B cell (primary cell): Measurements from ENCODE around the gene SNPH. TPM values are rescaled to one million over a fixed set of nuclear protein-coding genes. Genes with fewer than 3 reads are reported as not detected.

Source experiments
- ATAC-seq: fragments of 200-7000 bp; cut with Tn5 transposase; one replicate; pipeline ENCODE4 v1.10.0; 2021; ENCODE audit warnings: low read depth, mild to moderate bottlenecking, moderate number of reproducible peaks, moderate library complexity
- CTCF ChIA-PET: fragments of 350-600 bp; sonication (Branson Sonifier 250); formaldehyde crosslinking; loops from one replicate; lab custom pipeline; 2021; ENCODE audit warnings: antibody characterized with exemption, inconsistent platforms; lab: Charles Lee
- POLR2A ChIA-PET: fragments of 350-600 bp; sonication (Branson Sonifier 250); formaldehyde crosslinking; loops from one replicate; lab custom pipeline; 2021; ENCODE audit warnings: antibody characterized with exemption; lab: Charles Lee
- DNase-seq: peaks from one replicate; pipeline ENCODE4 v3.0.0; 2013
- H2AFZ ChIP-seq: 2 replicates; pipeline ENCODE4 v1.6.1; 2012; ENCODE audit warnings: mild to moderate bottlenecking, low read depth, low read length; ENCODE audit not compliant: insufficient read depth, poor library complexity, severe bottlenecking
- H3K27ac ChIP-seq, 2 donors: 1 replicate in 1 of 2; 2 replicates in 1 of 2; pipeline ENCODE4 v1.5.1; 2012 to 2013; ENCODE audit warnings: low read length in 2 of 2, mild to moderate bottlenecking in 2 of 2, moderate library complexity in 1 of 2
- H3K27me3 ChIP-seq, 4 experiments: fragments of 200-600 bp in 1 of 4; sonication (generic) in 1 of 4; replicated peaks in 1 of 4; 1 replicate in 2 of 4; 2 replicates in 2 of 4; pipeline versions ENCODE4 v1.6.1 to v1.7.0; 2013 to 2016; ENCODE audit warnings: low read length in 3 of 4, mild to moderate bottlenecking in 2 of 4, mixed read lengths in 1 of 4, moderate library complexity in 1 of 4; ENCODE audit not compliant: insufficient read depth in 4 of 4, control insufficient read depth in 3 of 4; ENCODE audit errors: control extremely low read depth in 1 of 4
- H3K36me3 ChIP-seq, 2 experiments: replicated peaks in 1 of 2; 1 replicate in 1 of 2; 2 replicates in 1 of 2; pipeline versions ENCODE4 v1.6.1 to v1.7.1; 2013; ENCODE audit warnings: low read length in 1 of 2; ENCODE audit not compliant: insufficient read depth in 2 of 2, control insufficient read depth in 1 of 2; ENCODE audit errors: control extremely low read depth in 1 of 2, extremely low read depth in 1 of 2
- H3K4me1 ChIP-seq, 2 donors: fragments of 200-600 bp in 1 of 2; sonication (generic) in 1 of 2; 1 replicate in 1 of 2; 2 replicates in 1 of 2; pipeline versions ENCODE4 v1.5.1 to v1.6.1; 2013 to 2017; ENCODE audit warnings: low read length in 2 of 2; ENCODE audit not compliant: control insufficient read depth in 2 of 2, insufficient read depth in 2 of 2
- H3K4me2 ChIP-seq: replicated peaks from 2 replicates; pipeline ENCODE3; 2012; ENCODE audit warnings: mild to moderate bottlenecking, low read depth, low read length; ENCODE audit not compliant: poor library complexity, severe bottlenecking
- H3K4me3 ChIP-seq, 5 experiments: fragments of 200-600 bp in 1 of 5; sonication (generic) in 1 of 5; 1 replicate in 3 of 5; 2 replicates in 2 of 5; pipeline versions ENCODE4 v1.5.1 to v1.7.0; 2011 to 2016; ENCODE audit warnings: low read length in 4 of 5, mild to moderate bottlenecking in 4 of 5, low read depth in 2 of 5, control low read depth in 1 of 5, moderate library complexity in 1 of 5; ENCODE audit not compliant: insufficient read depth in 1 of 5; ENCODE audit errors: control extremely low read depth in 1 of 5, extremely low read depth in 1 of 5
- H3K79me2 ChIP-seq: fragments of 200-600 bp; sonication (generic); one replicate; pipeline ENCODE4 v1.6.0; 2016; ENCODE audit warnings: low read length; ENCODE audit not compliant: control insufficient read depth, insufficient read depth
- H3K9ac ChIP-seq: fragments of 200-600 bp; sonication (generic); 2 replicates; pipeline ENCODE4 v1.6.1; 2017; ENCODE audit warnings: mild to moderate bottlenecking, low read length, moderate library complexity
- H3K9me3 ChIP-seq, 3 donors: one replicate each; pipeline versions ENCODE4 v1.6.1 to v1.7.1; 2013; ENCODE audit warnings: low read length in 2 of 3; ENCODE audit not compliant: control insufficient read depth in 2 of 3, insufficient read depth in 1 of 3; ENCODE audit errors: control extremely low read depth in 1 of 3
- H4K20me1 ChIP-seq: 2 replicates; pipeline ENCODE4 v1.6.0; 2012; ENCODE audit warnings: mild to moderate bottlenecking, low read length; ENCODE audit not compliant: insufficient read depth, control insufficient read depth, poor library complexity, severe bottlenecking
- H3K27ac Mint-ChIP-seq: one replicate; pipeline ENCODE4 v1.8.0; 2021; ENCODE audit warnings: mixed read lengths
- H3K27me3 Mint-ChIP-seq: one replicate; pipeline ENCODE4 v1.8.0; 2021; ENCODE audit warnings: mixed read lengths
- H3K4me1 Mint-ChIP-seq: one replicate; pipeline ENCODE4 v1.8.0; 2021; ENCODE audit warnings: mixed read lengths
- H3K4me3 Mint-ChIP-seq: one replicate; pipeline ENCODE4 v1.8.0; 2021; ENCODE audit warnings: mixed read lengths
- H3K9me3 Mint-ChIP-seq: one replicate; pipeline ENCODE4 v1.8.0; 2022; ENCODE audit warnings: mixed read lengths; ENCODE audit not compliant: insufficient read depth
- CTCF ChIP-seq: fragments of 200-600 bp; IDR thresholded peaks from one replicate; pipeline ENCODE4 v1.8.0; 2022; ENCODE audit warnings: antibody characterized with exemption, mild to moderate bottlenecking
- EZH2 ChIP-seq: IDR thresholded peaks from 2 replicates; pipeline ENCODE4 v1.6.1; 2012; ENCODE audit warnings: borderline replicate concordance, low read depth, mild to moderate bottlenecking, moderate library complexity, low read length; ENCODE audit not compliant: insufficient read depth, poor library complexity, severe bottlenecking
- WGBS: methylation state at CpG from one replicate; pipeline ENCODE4 v1.1.5; 2013; ENCODE audit warnings: missing lambda C conversion rate; ENCODE audit not compliant: insufficient coverage; 5-methylcytosine and 5-hydroxymethylcytosine counted together
- intact Hi-C: fragments of 100-400 bp; cut with micrococcal nuclease; formaldehyde crosslinking; loops from one replicate; pipeline ENCODE4 v1.10.0; 2022
- polyA plus RNA-seq: library from polyadenylated mRNA; depleted of rRNA; stranded (reverse); fragments of >200 nt; gene quantifications from 2 replicates; pipeline ENCODE4 v1.2.3, GENCODE V29; 2012
- total RNA-seq, 2 donors: library from RNA; stranded (reverse); fragments of 120-200 nt in 1 of 2; gene quantifications; 1 replicate in 1 of 2; 2 replicates in 1 of 2; pipeline versions ENCODE4 v1.2.3 to v1.2.4, GENCODE V29; 2013 to 2022

Gene SNPH
- total and polyA plus RNA-seq, 2 donors (not counting 1 experiment from before 2014, with no cell fraction given) = 0.67 to 3.0 TPM

DNA sequence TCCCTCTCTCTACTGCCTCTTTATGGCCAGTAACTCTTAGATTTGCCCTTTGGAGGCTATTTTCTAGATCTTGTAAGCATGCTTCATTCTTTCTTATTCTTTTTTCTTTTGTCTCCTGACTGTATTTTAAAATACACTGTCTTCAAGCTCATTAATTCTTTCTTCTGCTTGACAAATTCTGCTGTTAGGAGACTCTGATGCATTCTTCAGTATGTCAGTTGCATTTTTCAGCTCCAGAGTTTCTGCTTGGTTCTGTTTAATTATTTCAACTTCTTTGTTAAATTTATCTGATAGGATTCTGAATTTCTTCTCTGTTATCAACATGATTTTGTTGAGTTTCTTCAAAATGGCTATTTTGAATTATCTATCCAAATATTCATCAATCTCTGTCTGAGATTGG is 87.9 kb downstream of the SNPH start:
- H3K79me2 ChIP-seq = peaks cover 47% of the 10 kb centered on the region
- TF ChIP-seq CTCF (no peak), EZH2 (no peak)
- no peak overlapping the region for H3K27ac Mint-ChIP-seq
- no peak overlapping the region for H2AFZ ChIP-seq
- peaks cover 11% of the 10 kb centered on the region for H4K20me1 ChIP-seq
- ChIA-PET CTCF (no interaction called here), POLR2A (no interaction called here)
- no peak for ATAC-seq
- H3K27me3 ChIP-seq = no peaks in the 10 kb centered on the region
- H3K27ac ChIP-seq = no peak overlapping the region
- H3K4me1 ChIP-seq = no peaks in the 10 kb centered on the region
- H3K4me2 ChIP-seq = no peak overlapping the region
- H3K4me3 Mint-ChIP-seq = no peak overlapping the region
- H3K4me3 ChIP-seq = no peak overlapping the region
- no peak overlapping the region for H3K9ac ChIP-seq
- no peak for DNase-seq
- H3K9me3 ChIP-seq = peaks cover 0 to 12% (median 5%) of the 10 kb centered on the region in 3 donors
- intact Hi-C loops = no loop called here
- H3K9me3 Mint-ChIP-seq = no peaks in the 10 kb centered on the region
- H3K36me3 ChIP-seq = peaks cover 13 to 32% of the 10 kb centered on the region in 2 experiments
- H3K27me3 Mint-ChIP-seq = no peaks in the 10 kb centered on the region
- H3K4me1 Mint-ChIP-seq = peaks cover 5% of the 10 kb centered on the region

DNA sequence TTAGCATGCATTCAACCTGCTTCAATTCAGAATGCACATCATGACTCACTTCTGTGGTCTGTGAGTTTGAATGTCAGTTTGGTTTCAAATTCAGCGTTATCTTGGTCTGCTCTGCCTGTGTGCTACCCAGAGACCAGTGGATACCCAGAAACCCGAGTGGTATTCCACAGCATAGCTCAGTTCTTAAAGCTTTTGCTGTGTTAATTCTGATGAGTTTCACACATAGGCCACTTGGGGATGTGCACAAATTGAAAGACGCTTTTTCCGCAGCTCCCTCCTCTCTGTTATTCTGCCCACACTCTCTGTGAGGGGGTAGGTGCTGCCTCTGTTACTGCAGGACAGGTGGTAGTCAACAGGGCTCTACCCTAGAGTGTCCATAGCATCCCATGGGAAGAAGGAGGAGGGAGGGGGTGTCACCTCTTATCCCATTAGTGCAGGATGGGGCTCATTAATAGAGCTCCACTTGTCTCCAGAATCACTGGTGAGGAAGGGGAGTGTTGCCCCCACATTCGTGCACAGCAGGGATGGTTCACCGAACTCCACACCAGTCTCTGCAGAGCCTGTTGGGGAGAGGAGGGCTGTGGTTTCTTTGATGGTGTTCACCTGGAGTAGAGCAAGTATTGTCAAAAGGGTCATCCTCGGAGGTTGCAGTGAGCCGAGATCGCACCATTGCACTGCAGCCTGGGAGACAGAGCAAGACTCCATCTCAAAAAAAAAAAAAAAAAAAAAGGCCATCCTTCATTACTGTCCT is 92.0 kb downstream of the SNPH start:
- no peak overlapping the region for H3K4me2 ChIP-seq
- WGBS = 100% methylated on average over 3 of the region's 9 CpGs
- peaks cover 41% of the 10 kb centered on the region for H3K79me2 ChIP-seq
- ATAC-seq = no peak
- no peaks in the 10 kb centered on the region for H3K4me1 ChIP-seq
- intact Hi-C loops = no loop called here
- H3K4me3 Mint-ChIP-seq = no peak overlapping the region
- CTCF ChIA-PET = no interaction called here
- H3K27ac ChIP-seq = no peak overlapping the region
- peaks cover 20% of the 10 kb centered on the region for H4K20me1 ChIP-seq
- no peak overlapping the region for H3K27ac Mint-ChIP-seq
- H3K4me3 ChIP-seq = no peak overlapping the region
- peaks cover 0 to 12% (median 1%) of the 10 kb centered on the region in 3 donors for H3K9me3 ChIP-seq
- H2AFZ ChIP-seq = no peak overlapping the region
- POLR2A ChIA-PET = no interaction called here
- no peaks in the 10 kb centered on the region for H3K27me3 Mint-ChIP-seq
- H3K9me3 Mint-ChIP-seq = no peaks in the 10 kb centered on the region
- no peak overlapping the region for H3K9ac ChIP-seq
- peaks cover 11% of the 10 kb centered on the region for H3K4me1 Mint-ChIP-seq
- H3K36me3 ChIP-seq = peaks cover 19 to 38% of the 10 kb centered on the region in 2 experiments
- TF ChIP-seq EZH2 (no peak), CTCF (no peak)
- H3K27me3 ChIP-seq = no peaks in the 10 kb centered on the region
- DNase-seq = no peak

Other genes starting within 250 kb of the SNPH start
- gene PSMF1, start 147.7 kb upstream of the SNPH start, total RNA-seq = 113 and 114 TPM in 2 replicates
- 132 and 360 TPM in 2 replicates for gene PSMF1, start 147.7 kb upstream of the SNPH start, polyA plus RNA-seq
- gene TMEM74B, start 81.3 kb upstream of the SNPH start, total RNA-seq = 0.42 and 0.73 TPM in 2 replicates
- gene TMEM74B, start 81.3 kb upstream of the SNPH start, polyA plus RNA-seq = 0.82 and 1.4 TPM in 2 replicates
- not detected in 2 replicates for gene C20orf202, start 62.8 kb upstream of the SNPH start, total RNA-seq
- gene C20orf202, start 62.8 kb upstream of the SNPH start, polyA plus RNA-seq = 0.07 and 0.17 TPM in 2 replicates
- not detected in 2 replicates for gene RAD21L1, start 40.2 kb upstream of the SNPH start, total RNA-seq
- gene RAD21L1, start 40.2 kb upstream of the SNPH start, polyA plus RNA-seq = not detected in 2 replicates
- 1.2 and 1.3 TPM in 2 replicates for gene SDCBP2, start 62.8 kb downstream of the SNPH start, total RNA-seq
- 1.2 and 1.5 TPM in 2 replicates for gene SDCBP2, start 62.8 kb downstream of the SNPH start, polyA plus RNA-seq
- gene FKBP1A, start 126.8 kb downstream of the SNPH start, total RNA-seq = 86.5 and 86.7 TPM in 2 replicates
- 59.3 and 86.3 TPM in 2 replicates for gene FKBP1A, start 126.8 kb downstream of the SNPH start, polyA plus RNA-seq
- 80.3 and 84.0 TPM in 2 replicates for gene NSFL1C, start 200.6 kb downstream of the SNPH start, total RNA-seq
- 24.0 and 24.1 TPM in 2 replicates for gene NSFL1C, start 200.6 kb downstream of the SNPH start, polyA plus RNA-seq
- not detected in 2 replicates for gene SIRPB2, start 225.1 kb downstream of the SNPH start, total RNA-seq
- gene SIRPB2, start 225.1 kb downstream of the SNPH start, polyA plus RNA-seq = 0.51 and 0.85 TPM in 2 replicates